ENCODE measurements around the gene PLXNC1.

DNA sequence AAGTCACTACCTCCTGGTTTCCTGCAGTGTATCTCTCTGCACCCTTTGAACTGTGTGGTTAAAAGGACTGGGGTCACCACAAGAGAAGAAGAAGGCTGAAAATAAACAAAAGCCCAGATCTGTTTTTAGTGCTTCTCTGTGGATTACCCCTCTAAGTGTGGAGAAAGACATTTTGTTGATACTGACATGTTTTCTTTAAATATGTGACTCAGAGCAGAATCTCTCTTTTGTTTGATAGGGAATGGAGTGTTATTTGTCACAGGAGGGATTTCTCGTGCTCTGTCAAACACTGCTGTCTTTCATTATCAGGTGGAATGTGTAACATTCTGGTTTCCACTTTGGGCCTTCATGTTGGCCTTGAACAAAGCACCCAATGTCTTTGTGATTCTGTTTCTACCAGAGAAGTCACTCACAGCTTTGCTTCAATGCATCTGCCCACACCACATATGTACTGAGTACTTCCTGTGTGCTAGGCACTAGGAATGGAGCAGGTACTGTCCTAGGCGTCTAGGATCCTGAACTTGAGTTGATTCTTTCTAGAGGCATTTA, 82.1 kb downstream of the PLXNC1 start:
- TF ChIP-seq, protein P1, sequence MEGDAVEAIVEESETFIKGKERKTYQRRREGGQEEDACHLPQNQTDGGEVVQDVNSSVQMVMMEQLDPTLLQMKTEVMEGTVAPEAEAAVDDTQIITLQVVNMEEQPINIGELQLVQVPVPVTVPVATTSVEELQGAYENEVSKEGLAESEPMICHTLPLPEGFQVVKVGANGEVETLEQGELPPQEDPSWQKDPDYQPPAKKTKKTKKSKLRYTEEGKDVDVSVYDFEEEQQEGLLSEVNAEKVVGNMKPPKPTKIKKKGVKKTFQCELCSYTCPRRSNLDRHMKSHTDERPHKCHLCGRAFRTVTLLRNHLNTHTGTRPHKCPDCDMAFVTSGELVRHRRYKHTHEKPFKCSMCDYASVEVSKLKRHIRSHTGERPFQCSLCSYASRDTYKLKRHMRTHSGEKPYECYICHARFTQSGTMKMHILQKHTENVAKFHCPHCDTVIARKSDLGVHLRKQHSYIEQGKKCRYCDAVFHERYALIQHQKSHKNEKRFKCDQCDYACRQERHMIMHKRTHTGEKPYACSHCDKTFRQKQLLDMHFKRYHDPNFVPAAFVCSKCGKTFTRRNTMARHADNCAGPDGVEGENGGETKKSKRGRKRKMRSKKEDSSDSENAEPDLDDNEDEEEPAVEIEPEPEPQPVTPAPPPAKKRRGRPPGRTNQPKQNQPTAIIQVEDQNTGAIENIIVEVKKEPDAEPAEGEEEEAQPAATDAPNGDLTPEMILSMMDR (optimal IDR thresholded peaks at IDR 0.05 in 1 of 3, IDR thresholded peaks at IDR 0.05 in 1 of 3, conservative IDR thresholded peaks at IDR 0.05 in 1 of 3; ENCODE audit: extremely low read depth in 1 of 3, insufficient read depth in 2 of 3, low read length in 3 of 3) = no peak
- no peak for TF ChIP-seq EZH2 (IDR thresholded peaks at IDR 0.05; ENCODE audit: low read length)
